COLO668 (cell line): ENCODE data around the gene ZC3H7B.

Source experiments
- DNase-seq: peaks from one replicate; lab custom pipeline; 2025; ENCODE audit not compliant: unreplicated experiment; lab: John Stamatoyannopoulos, UW

The ZC3H7B gene

DNA sequence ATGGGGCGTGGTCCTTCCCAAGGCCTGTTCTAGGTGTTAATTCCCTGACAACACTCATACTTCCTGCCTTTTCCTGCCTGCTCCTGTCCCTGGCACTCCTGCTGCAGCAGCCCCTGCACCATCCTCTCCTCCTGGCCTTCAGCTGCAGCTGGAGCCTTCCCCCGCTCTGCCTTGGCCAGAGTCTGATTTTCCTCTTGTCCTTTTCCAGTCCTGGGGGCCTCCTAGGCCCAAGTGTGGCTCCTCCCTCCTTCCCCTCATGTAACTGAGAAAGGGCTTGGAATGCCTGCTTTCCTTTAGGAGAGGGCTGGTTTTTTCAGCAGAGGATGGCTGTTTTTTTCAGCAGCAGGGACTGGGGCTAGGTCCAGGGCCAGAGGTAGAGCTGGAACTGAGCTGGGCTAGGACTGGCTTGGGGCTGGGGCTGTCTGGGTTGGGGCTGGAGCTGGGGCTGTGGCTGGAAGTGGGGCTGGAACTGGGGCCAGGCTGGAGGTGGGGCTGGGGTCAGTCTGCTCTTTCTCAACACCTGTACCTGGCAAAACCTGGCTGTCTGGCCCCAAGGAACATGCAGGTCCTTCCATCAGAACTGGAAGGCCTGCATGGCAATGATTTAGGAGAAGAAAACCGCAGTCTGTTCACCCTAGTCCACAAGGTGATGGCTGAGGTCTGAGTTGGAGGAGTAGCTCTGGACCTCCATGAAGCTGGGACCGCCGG, 23.6 kb downstream of the ZC3H7B start:
- no peak for DNase-seq

DNA sequence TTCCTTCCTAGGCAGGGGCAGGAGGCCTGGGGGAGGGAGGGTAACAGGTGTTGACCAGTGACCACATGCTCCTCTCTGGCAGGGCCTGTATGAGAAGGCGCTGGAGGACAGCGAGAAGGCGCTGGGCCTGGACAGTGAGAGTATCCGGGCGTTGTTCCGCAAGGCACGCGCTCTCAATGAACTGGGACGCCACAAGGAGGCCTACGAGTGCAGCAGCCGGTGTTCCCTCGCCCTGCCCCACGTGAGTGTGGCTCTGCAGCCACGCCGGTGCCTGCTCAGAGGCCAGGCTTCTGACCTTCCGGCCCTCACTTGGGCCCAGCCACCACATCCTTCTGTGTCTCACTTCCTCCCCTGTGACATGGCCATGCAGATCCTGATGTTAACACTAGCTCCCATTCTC, 25.8 kb downstream of the ZC3H7B start:
- DNase-seq: no peak

DNA sequence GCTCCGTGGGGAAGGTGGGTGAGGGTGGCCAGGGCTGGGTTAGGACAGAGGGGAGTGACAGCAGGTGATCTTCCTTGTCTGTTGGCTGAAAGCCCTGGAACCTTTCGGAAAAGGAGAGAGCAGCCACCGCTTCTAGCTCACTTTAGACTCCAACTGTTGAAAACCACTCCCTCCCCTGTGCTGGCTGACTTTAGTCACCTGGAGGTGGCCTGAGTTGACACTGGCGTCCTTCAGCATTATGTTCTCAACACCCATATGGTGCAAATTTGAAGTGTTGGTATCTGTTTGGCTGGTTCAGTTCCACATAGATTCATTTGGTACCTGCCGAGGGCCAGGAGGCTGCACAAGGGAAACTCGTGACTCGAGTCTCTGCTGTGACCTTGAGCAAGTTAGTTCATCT, 28.8 kb downstream of the ZC3H7B start:
- DNase-seq: no peak

- no peak for DNase-seq
These were observed 31.1 kb downstream of the ZC3H7B start for GRCh38 chr22:41332217-41332939.

GRCh38 chr22:41333806-41334205, 32.5 kb downstream of the ZC3H7B start:
- no peak for DNase-seq

GRCh38 chr22:41334215-41334614, 32.9 kb downstream of the ZC3H7B start:
- no peak for DNase-seq

- DNase-seq: no peak
These were observed 33.8 kb downstream of the ZC3H7B start for GRCh38 chr22:41334951-41335635.

DNA sequence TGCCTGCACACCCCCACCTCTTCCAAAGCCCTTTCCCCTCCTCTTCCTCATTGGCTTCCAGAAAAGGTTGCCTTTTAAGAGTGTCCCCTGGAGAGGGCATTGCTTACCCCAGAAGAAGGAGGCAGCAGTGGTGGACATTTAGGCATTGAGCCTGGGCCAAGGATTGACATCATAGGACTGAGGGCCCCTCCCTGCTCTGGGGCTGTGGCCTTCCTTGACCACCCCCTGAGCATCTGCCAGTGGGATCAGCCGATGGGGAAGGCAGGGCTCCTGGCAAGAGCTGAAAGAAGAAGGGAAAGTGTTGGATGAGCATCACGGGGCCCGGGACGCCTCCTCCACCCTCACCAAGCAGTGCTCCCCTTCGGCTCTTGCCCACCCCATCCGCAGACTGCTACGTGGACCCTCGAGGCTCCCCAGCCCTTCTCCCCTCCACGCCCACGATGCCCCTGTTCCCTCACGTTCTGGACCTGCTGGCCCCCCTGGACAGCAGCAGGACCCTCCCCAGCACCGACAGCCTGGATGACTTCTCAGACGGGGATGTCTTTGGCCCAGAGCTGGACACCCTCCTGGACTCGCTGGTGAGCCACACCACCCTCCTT, 37.4 kb downstream of the ZC3H7B start:
- no peak for DNase-seq

GRCh38 chr22:41339823-41340222, 38.5 kb downstream of the ZC3H7B start:
- no peak for DNase-seq

GRCh38 chr22:41340357-41340756, 39.0 kb downstream of the ZC3H7B start:
- no peak for DNase-seq

GRCh38 chr22:41341012-41341411, 39.7 kb downstream of the ZC3H7B start:
- no peak for DNase-seq

DNA sequence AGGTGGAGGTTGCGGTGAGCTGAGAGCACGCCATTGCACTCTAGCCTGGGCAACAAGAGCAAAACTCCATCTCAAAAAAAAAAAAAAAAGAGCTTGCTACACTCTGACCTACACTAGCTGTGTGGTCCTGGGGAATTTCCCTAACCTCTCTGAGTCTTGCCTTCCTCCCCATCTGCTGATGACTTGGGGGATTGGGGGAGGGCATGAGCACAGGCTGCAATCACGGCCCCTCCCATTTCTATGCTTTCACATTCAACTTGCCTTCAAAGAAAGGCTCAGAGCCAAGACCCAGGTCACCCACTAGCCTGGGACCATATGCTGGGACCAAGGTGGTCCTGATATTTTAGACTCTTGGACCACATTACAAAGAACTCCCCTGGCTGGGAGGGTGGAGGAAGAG, 40.7 kb downstream of the ZC3H7B start:
- no peak for DNase-seq

DNA sequence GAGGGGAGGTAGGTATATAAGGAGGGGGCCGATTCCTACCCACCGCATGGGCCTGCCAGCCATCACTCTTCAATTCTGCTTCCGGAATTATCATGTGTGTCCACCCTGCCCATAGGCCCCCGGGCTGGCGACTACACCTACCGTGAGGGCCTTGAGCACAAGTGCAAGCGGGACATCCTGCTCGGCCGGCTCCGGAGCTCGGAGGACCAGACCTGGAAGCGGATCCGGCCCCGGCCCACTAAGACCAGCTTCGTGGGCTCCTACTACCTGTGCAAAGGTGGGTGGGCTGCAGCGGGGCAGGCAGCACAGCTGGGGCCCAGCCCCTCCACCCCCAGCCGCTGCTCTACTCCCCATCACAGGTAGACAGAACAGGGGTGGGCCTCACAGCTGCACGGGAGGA, 42.0 kb downstream of the ZC3H7B start:
- DNase-seq: no peak

- DNase-seq: no peak
These were observed 42.4 kb downstream of the ZC3H7B start for GRCh38 chr22:41343717-41344116.

DNA sequence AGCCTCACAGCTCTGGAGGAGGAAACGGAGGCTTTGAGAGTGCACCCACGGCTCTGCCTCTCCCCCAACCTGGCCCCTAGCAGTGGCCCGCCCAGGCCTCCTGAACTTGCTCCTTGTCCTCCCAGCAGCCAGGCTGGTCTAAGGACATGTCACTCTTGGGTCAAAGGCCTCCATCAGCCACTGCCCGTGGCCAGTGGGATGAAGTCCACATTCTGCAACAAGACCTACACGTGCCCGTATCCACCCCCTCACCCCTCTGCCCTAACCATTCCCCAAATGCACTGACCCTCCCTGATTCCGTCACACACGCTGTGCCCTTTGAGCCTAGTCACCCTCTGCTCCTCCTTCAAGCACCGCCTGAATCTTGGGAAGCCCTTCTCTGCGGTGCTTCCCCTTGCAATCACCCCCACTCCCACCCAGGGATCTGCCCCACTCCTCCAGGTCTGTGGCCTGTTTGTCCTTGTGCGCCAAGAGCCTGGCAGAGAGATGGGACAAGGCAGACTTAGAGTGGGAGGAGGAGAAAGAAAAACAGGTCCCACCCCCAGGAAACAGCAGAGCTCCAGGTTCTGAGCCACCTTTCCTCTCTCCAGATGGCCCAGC, 43.0 kb downstream of the ZC3H7B start:
- no peak for DNase-seq

- no peak for DNase-seq
These were observed 44.5 kb downstream of the ZC3H7B start for GRCh38 chr22:41345807-41346335.

DNA sequence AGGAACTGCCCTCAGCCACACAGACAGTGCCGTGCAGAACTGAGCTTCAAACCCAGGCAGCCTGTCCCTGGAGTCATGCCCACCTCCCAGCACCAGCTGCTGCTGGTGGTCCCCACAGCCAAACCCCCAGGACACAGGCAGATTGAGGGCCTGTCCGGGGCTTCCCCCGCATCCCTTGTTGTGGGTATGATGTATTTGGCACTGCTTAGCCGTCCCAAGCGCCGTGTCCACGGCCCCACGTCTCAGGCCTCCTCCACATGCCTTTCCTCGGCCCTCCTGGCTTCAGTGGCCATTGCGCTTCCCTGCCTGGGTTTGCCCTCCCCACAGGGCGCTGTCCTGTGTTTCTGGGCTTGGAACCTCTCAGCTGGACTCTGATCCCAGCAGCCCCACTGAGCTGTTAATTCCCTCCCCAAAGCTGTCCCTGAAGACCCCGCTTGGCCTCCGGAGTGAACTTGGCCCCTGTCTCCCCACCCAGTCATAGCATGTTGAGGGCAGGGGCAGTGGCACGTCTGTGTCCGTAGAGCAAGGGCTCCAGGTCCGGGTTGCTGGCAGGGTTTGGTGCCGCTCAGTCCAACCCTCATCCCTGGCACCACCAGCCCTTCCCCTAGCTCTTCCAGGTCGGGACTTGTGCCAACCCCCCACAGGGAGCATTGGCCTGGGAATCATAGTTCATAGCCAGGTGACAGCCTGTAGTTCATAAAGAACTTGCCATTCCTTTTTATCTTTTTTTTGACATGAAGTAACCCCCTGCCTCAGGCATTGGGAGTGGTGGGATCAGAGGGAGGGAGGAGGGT, 45.9 kb downstream of the ZC3H7B start:
- no peak for DNase-seq

DNA sequence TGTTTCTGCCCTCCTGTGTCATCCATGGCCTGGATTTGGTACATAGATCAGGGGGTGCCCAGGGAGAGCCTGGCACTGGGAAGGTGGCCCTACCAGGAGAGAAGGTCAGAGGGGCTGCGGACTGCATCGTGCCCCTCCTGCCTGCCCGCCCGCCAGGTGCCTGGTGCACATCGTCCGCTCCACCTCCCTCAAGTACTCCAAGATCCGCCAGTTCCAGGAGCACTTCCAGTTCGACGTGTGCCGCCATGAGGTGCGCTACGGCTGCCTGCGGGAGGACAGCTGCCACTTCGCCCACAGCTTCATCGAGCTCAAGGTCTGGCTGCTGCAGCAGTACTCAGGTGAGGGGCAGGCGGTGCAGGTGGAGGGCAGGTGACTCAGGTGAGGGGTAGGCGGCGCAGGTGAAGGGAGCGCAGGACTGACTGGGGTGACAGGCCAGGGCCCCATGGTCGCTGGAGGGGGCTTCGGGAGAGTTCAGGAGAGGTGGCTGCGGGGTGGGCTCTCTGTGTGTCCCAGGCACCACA, 47.7 kb downstream of the ZC3H7B start:
- DNase-seq: no peak

- DNase-seq: no peak
These were observed 48.8 kb downstream of the ZC3H7B start for GRCh38 chr22:41350087-41350486.

- no peak for DNase-seq
These were observed 49.7 kb downstream of the ZC3H7B start for GRCh38 chr22:41351011-41351410.
